ENCODE data around the gene PGC.

- TF ChIP-seq POLR2A (IDR thresholded peaks at IDR 0.05) = no peak
- TF ChIP-seq POLR2AphosphoS5 (IDR thresholded peaks at IDR 0.05) = no peak
These were observed 8.7 kb upstream of the PGC start for GRCh38 chr6:41755895-41756294.
